ENCODE measurements around the gene INMT. TPM values are rescaled to one million over a fixed set of nuclear protein-coding genes. Genes with fewer than 3 reads are reported as not detected.

Gene INMT
- total RNA-seq, 2 experiments from 2014 or later = 0.24 TPM; not detected in 1

DNA sequence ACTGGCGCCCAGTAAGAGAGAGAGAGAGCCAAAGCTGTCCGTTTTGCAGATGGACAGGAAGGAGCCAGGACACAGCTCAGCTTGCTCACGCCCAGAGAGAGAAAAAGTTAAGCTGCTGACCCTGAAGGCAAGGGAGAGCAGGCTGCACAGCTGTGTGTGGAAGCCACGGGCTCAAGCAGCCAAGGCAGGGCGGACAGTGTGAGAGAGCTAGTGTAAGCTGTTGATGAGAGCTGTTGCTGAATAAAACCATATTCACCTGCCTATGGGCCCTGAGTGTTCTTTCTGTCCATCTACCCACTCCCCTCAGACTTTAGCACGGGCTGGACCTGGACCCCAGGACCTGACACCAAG lies 5.4 kb downstream of the INMT start:
- Mint-ChIP-seq H3K9me3 (no peaks in the 10 kb centered on the region), H3K36me3 (ENCODE audit: low read depth) (no peaks in the 10 kb centered on the region), H3K4me3 (no peak overlapping the region), H3K27ac (no peak overlapping the region), H3K4me1 (ENCODE audit: low read depth) (no peaks in the 10 kb centered on the region), H3K27me3 (ENCODE audit: low read depth) (peaks cover 7% of the 10 kb centered on the region)
- CTCF ChIA-PET = interaction anchor here (1.0 to 1.1 kb wide), 2 partner anchors 16 to 208 kb away, joined by 3 read pairs; no protein-coding TSS in a partner anchor
- intact Hi-C loops (cut with micrococcal nuclease) = no loop called here
- DNase-seq = no peak

DNA sequence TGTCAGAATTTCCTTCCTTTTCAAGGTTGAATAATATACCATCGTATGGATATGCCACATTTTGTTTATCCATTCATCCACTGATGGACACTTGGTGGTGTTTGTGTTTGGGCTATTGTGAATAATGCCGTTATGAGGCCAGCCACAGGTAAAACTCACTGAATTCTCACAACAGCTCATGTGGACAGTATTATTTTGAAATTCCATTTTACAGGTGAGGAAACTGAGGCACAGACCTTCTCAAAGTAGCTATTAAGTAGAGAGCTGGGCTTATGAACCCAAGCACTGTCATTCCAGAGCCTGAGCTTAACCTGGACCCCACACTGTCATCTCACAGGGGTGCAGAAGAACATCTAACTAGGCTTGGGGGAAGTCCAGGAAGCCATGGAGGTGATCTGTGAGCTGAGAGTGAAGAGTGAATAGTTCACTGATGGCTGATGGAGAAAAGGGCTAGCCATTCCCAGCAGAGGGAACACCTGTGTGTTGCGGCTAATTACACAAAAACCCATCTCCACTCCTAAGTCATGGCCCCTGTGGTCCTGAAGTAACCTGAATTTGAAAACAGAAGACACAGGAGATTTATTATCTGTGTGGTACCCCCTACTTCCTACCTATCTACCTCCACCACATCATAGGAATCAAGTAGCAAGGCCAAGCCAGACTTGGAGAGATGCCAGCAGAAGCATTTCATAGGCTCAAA lies 8.7 kb downstream of the INMT start:
- no peak overlapping the region for H3K27ac Mint-ChIP-seq
- H3K4me3 Mint-ChIP-seq = no peak overlapping the region
- DNase-seq = no peak
- H3K27me3 Mint-ChIP-seq (ENCODE audit: low read depth) = peaks cover 7% of the 10 kb centered on the region
- H3K36me3 Mint-ChIP-seq (ENCODE audit: low read depth) = no peaks in the 10 kb centered on the region
- H3K9me3 Mint-ChIP-seq = no peaks in the 10 kb centered on the region
- CTCF ChIA-PET = interaction anchor here (1.3 to 1.4 kb wide), 2 partner anchors 13 to 21 kb away, joined by 3 to 4 read pairs; no protein-coding TSS in a partner anchor
- intact Hi-C loops (cut with micrococcal nuclease) = no loop called here
- no peaks in the 10 kb centered on the region for H3K4me1 Mint-ChIP-seq (ENCODE audit: low read depth)

- CTCF ChIA-PET = interaction anchor here (1.3 to 1.4 kb wide), 2 partner anchors 12 to 22 kb away, joined by 3 to 4 read pairs; no protein-coding TSS in a partner anchor
- H3K36me3 Mint-ChIP-seq (ENCODE audit: low read depth) = no peaks in the 10 kb centered on the region
- DNase-seq = no peak
- no peak overlapping the region for H3K4me3 Mint-ChIP-seq
- H3K27ac Mint-ChIP-seq = no peak overlapping the region
- intact Hi-C loops (cut with micrococcal nuclease) = no loop called here
- no peaks in the 10 kb centered on the region for H3K9me3 Mint-ChIP-seq
- H3K27me3 Mint-ChIP-seq (ENCODE audit: low read depth) = peaks cover 7% of the 10 kb centered on the region
- H3K4me1 Mint-ChIP-seq (ENCODE audit: low read depth) = no peaks in the 10 kb centered on the region
These were observed 9.6 kb downstream of the INMT start for GRCh38 chr7:30761214-30762156.

GRCh38 chr7:30764030-30764975 lies 12.4 kb downstream of the INMT start:
- H3K36me3 Mint-ChIP-seq (ENCODE audit: low read depth) = no peaks in the 10 kb centered on the region
- intact Hi-C loops (cut with micrococcal nuclease) = no loop called here
- H3K4me1 Mint-ChIP-seq (ENCODE audit: low read depth) = no peaks in the 10 kb centered on the region
- H3K4me3 Mint-ChIP-seq = no peak overlapping the region
- peaks cover 5% of the 10 kb centered on the region for H3K27me3 Mint-ChIP-seq (ENCODE audit: low read depth)
- no peak overlapping the region for H3K27ac Mint-ChIP-seq
- CTCF ChIA-PET = interaction anchor here (0.9 to 2.4 kb wide), 2 partner anchors 9 to 24 kb away, joined by 3 to 10 read pairs; no protein-coding TSS in a partner anchor
- no peak for DNase-seq
- H3K9me3 Mint-ChIP-seq = no peaks in the 10 kb centered on the region

- no peaks in the 10 kb centered on the region for H3K9me3 Mint-ChIP-seq
- no peaks in the 10 kb centered on the region for H3K36me3 Mint-ChIP-seq (ENCODE audit: low read depth)
- intact Hi-C loops (cut with micrococcal nuclease) = no loop called here
- peaks cover 2% of the 10 kb centered on the region for H3K4me1 Mint-ChIP-seq (ENCODE audit: low read depth)
- no peak overlapping the region for H3K27ac Mint-ChIP-seq
- no peak for DNase-seq
- no peak overlapping the region for H3K4me3 Mint-ChIP-seq
- CTCF ChIA-PET = interaction anchor here (2.4 kb wide), 1 partner anchor 25 kb away, joined by 10 read pairs; no protein-coding TSS in a partner anchor
- H3K27me3 Mint-ChIP-seq (ENCODE audit: low read depth) = no peaks in the 10 kb centered on the region
These were observed 13.5 kb downstream of the INMT start for GRCh38 chr7:30765408-30765807.

DNA sequence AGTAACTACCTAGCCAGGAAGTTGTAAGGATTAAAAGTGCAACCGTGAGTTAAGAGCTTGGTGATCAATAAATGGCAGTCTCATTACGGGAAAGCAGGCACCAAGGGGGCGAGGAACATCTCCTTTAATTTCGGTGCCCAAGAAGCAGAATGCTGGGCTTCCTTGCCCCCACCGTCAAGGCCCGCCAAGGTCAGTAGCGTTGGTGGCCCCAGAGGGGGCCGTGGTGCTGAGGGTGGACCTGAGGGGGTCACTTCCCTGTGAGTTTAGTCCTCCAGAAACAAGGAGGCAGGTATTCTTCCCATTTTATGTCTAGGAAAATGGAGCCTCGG lies 18.9 kb downstream of the INMT start:
- Mint-ChIP-seq H3K9me3 (no peaks in the 10 kb centered on the region), H3K4me1 (ENCODE audit: low read depth) (peaks cover 9% of the 10 kb centered on the region), H3K27me3 (ENCODE audit: low read depth) (no peaks in the 10 kb centered on the region), H3K36me3 (ENCODE audit: low read depth) (no peaks in the 10 kb centered on the region), H3K4me3 (peak overlapping the region; percentile 78), H3K27ac (no peak overlapping the region)
- DNase-seq = no peak
- CTCF ChIA-PET = no interaction called here
- intact Hi-C loops (cut with micrococcal nuclease) = loop anchor here (2.0 kb wide), 2 partner anchors 26 to 744 kb away; partner anchors contain the start of gene FKBP14

DNA sequence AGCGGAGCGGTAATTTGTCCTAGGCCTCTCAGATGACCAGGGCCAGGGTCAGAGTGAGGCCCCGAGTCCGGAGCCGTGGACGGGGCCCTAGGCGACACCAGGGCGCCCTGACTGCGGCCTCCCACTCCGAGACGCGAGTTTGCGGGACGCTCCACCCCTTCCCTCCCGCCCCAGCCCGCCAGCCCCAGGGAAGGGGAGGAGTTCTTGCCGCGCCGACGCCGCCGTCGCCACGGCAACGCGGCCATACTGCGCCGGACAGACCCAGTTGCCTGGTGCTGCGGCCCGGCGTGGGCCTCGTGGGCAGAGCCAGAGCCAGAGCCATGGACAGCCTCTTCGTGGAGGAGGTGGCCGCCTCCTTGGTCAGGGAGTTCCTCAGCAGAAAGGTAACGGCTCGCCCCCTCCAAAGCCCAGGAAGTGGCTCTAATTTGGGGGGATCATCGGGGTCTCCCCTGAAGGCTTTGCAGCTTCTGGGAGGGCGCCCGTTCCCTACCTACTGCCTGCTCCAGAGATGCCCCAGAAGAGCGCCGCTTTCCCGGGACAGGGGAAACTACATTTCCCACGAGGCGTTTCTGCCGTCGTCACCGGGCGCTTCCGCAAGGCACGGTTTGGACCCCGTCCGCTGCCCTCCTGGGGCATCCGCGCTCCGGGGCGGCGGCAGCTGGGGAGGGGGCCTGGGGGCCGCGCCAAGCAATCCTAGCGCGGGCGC lies 19.4 kb downstream of the INMT start, which contains the start of gene MINDY4:
Gene MINDY4, plus strand, starts transcription at position 244 of the 706 bp plus-strand sequence. Its CDS starts 77 bp downstream, at position 321.
- Mint-ChIP-seq H3K36me3 (ENCODE audit: low read depth) (no peaks in the 10 kb centered on the region), H3K4me3 (peak within 1 kb of the TSS; percentile 78), H3K27ac (peak within 1 kb of the TSS; percentile 28), H3K4me1 (ENCODE audit: low read depth) (peaks cover 9% of the 10 kb centered on the region), H3K9me3 (no peaks in the 10 kb centered on the region), H3K27me3 (ENCODE audit: low read depth) (no peaks in the 10 kb centered on the region)
- intact Hi-C loops (cut with micrococcal nuclease) = loop anchor here (2.0 kb wide), 2 partner anchors 25 to 745 kb away; partner anchors contain the start of gene FKBP14
- CTCF ChIA-PET = interaction anchor here (1.0 to 2.2 kb wide), 2 partner anchors 10 to 32 kb away, joined by 3 to 5 read pairs; no protein-coding TSS in a partner anchor
- DNase-seq = peak; percentile 75

GRCh38 chr7:30771880-30772425 lies 20.0 kb downstream of the INMT start:
- no peaks in the 10 kb centered on the region for H3K9me3 Mint-ChIP-seq
- CTCF ChIA-PET = interaction anchor here (1.0 to 2.2 kb wide), 2 partner anchors 9 to 33 kb away, joined by 3 to 5 read pairs; no protein-coding TSS in a partner anchor
- H3K27ac Mint-ChIP-seq = peak overlapping the region; percentile 28
- peaks cover 9% of the 10 kb centered on the region for H3K4me1 Mint-ChIP-seq (ENCODE audit: low read depth)
- H3K36me3 Mint-ChIP-seq (ENCODE audit: low read depth) = no peaks in the 10 kb centered on the region
- no peaks in the 10 kb centered on the region for H3K27me3 Mint-ChIP-seq (ENCODE audit: low read depth)
- DNase-seq = peak; percentile 37
- H3K4me3 Mint-ChIP-seq = peak overlapping the region; percentile 78
- intact Hi-C loops (cut with micrococcal nuclease) = loop anchor here (2.0 kb wide), 2 partner anchors 25 to 745 kb away; partner anchors contain the start of gene FKBP14

- no peak for DNase-seq
- intact Hi-C loops (cut with micrococcal nuclease) = no loop called here
- no peaks in the 10 kb centered on the region for H3K9me3 Mint-ChIP-seq
- no peaks in the 10 kb centered on the region for H3K36me3 Mint-ChIP-seq (ENCODE audit: low read depth)
- H3K4me3 Mint-ChIP-seq = no peak overlapping the region
- no peak overlapping the region for H3K27ac Mint-ChIP-seq
- H3K4me1 Mint-ChIP-seq (ENCODE audit: low read depth) = peaks cover 9% of the 10 kb centered on the region
- no peaks in the 10 kb centered on the region for H3K27me3 Mint-ChIP-seq (ENCODE audit: low read depth)
- CTCF ChIA-PET = interaction anchor here (0.7 to 2.2 kb wide), 3 partner anchors 8 to 12 kb away, joined by 3 to 5 read pairs (median 3); no protein-coding TSS in a partner anchor
These were observed 21.0 kb downstream of the INMT start for GRCh38 chr7:30772984-30773383.

- H3K27me3 Mint-ChIP-seq (ENCODE audit: low read depth) = no peaks in the 10 kb centered on the region
- no peak for DNase-seq
- peaks cover 2% of the 10 kb centered on the region for H3K36me3 Mint-ChIP-seq (ENCODE audit: low read depth)
- H3K4me1 Mint-ChIP-seq (ENCODE audit: low read depth) = peaks cover 5% of the 10 kb centered on the region
- CTCF ChIA-PET = no interaction called here
- H3K27ac Mint-ChIP-seq = no peak overlapping the region
- no peaks in the 10 kb centered on the region for H3K9me3 Mint-ChIP-seq
- no peak overlapping the region for H3K4me3 Mint-ChIP-seq
- intact Hi-C loops (cut with micrococcal nuclease) = no loop called here
These were observed 24.1 kb downstream of the INMT start for GRCh38 chr7:30775992-30776391.

DNA sequence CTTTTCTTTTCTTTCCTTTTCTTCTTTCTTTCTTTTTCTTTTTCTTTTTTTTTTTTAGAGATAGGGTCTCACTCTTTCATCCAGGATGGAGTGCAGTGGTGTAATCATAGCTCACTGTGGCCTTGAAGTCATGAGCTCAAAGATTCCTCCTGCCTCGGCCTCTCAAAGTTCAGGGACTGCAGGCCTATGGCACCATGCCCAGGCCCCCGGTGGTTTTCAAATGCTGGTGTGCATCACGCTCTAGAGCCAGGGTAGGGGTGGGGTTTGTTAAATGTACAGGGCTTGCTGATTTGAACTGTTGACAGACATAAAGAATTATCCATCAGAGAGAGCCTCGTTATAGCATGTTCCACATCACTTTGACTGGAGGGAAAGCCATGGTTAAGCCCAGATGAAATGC lies 25.0 kb downstream of the INMT start:
- DNase-seq = no peak
- Mint-ChIP-seq H3K36me3 (ENCODE audit: low read depth) (peaks cover 4% of the 10 kb centered on the region), H3K4me1 (ENCODE audit: low read depth) (peaks cover 3% of the 10 kb centered on the region), H3K4me3 (no peak overlapping the region), H3K9me3 (no peaks in the 10 kb centered on the region), H3K27me3 (ENCODE audit: low read depth) (no peaks in the 10 kb centered on the region), H3K27ac (no peak overlapping the region)
- intact Hi-C loops (cut with micrococcal nuclease) = no loop called here
- CTCF ChIA-PET = interaction anchor here (1.2 to 2.0 kb wide), 2 partner anchors 19 to 37 kb away, joined by 4 read pairs; no protein-coding TSS in a partner anchor

All from activated naive CD4-positive, alpha-beta T cell treated with anti-CD3 and anti-CD28 coated beads for 36 hours (primary cell).